ENCODE results near the gene EPHB2. TPM values are rescaled to one million over a fixed set of nuclear protein-coding genes. Genes with fewer than 3 reads are reported as not detected.

Gene EPHB2
- total and polyA plus RNA-seq, 2 of the 8 experiments (the other 6 are each of a cell fraction or from before 2014, with no cell fraction given), result 15.8 to 17.2 TPM

- no peak overlapping the region for H3K4ac ChIP-seq (replicated peaks; ENCODE audit: insufficient read length, low read depth, low read length)
- H2AK5ac ChIP-seq (ENCODE audit: low read depth, low read length), result no peak overlapping the region
- H3K36me3 ChIP-seq (ENCODE audit: control insufficient read depth in 2 of 4, insufficient read depth in 4 of 4, low read length in 3 of 4), result no peaks in the 10 kb centered on the region
- no peak overlapping the region for H3K4me2 ChIP-seq (ENCODE audit: insufficient read depth in 1 of 2, low read depth in 2 of 2, low read length in 2 of 2)
- H3K27me3 ChIP-seq (replicated peaks in 1 of 4; ENCODE audit: control insufficient read depth in 3 of 4, extremely low read depth in 1 of 4, insufficient read depth in 3 of 4, low read length in 3 of 4), result no peaks in the 10 kb centered on the region
- no peak overlapping the region for H2BK120ac ChIP-seq (replicated peaks; ENCODE audit: low read depth, low read length)
- no peak overlapping the region for H3K4me3 ChIP-seq (ENCODE audit: extremely low read depth in 1 of 4, insufficient read depth in 2 of 4, low read depth in 3 of 4, low read length in 4 of 4)
- ChIA-PET POLR2A (ENCODE audit: partially characterized antibody) (interaction anchor here (0.6 to 1.3 kb wide), 4 partner anchors 27 to 991 kb away, joined by 3 read pairs; no protein-coding TSS in a partner anchor), CTCF (ENCODE audit: partially characterized antibody) (interaction anchor here (0.5 to 8.6 kb wide), 9 partner anchors 12 to 806 kb away, joined by 3 to 132 read pairs (median 5); no protein-coding TSS in a partner anchor)
- no peak overlapping the region for H3K9ac ChIP-seq (replicated peaks in 1 of 4; ENCODE audit: extremely low read depth in 1 of 4, low read depth in 3 of 4, low read length in 3 of 4)
- H2BK5ac ChIP-seq (ENCODE audit: low read depth, low read length), result no peak overlapping the region
- H3K56ac ChIP-seq (replicated peaks; ENCODE audit: insufficient read length, low read depth, low read length), result no peak overlapping the region
- H3K79me2 ChIP-seq (ENCODE audit: control insufficient read depth in 1 of 2, insufficient read depth in 2 of 2, low read length in 2 of 2), result no peaks in the 10 kb centered on the region
- H3K27ac ChIP-seq (ENCODE audit: low read depth, low read length), result no peak overlapping the region
- H3K18ac ChIP-seq (ENCODE audit: extremely low read depth, low read length), result no peak overlapping the region
- no peaks in the 10 kb centered on the region for H3K79me1 ChIP-seq (ENCODE audit: low read depth, low read length)
- H4K5ac ChIP-seq (ENCODE audit: insufficient read length, low read depth, low read length), result no peak overlapping the region
- FAIRE-seq, result no peak
- no peak overlapping the region for H2BK15ac ChIP-seq (ENCODE audit: low read length)
- no peak overlapping the region for H3K14ac ChIP-seq (ENCODE audit: insufficient read length)
- no peaks in the 10 kb centered on the region for H3K23me2 ChIP-seq (ENCODE audit: low read depth, low read length)
- no peaks in the 10 kb centered on the region for H3K9me3 ChIP-seq (ENCODE audit: insufficient read depth in 2 of 2, low read depth in 1 of 2, low read length in 1 of 2)
- no peak for DNase-seq (ENCODE audit: low read depth in 1 of 2, low spot score in 2 of 2)
- H4K20me1 ChIP-seq (replicated peaks in 1 of 2; ENCODE audit: control insufficient read depth in 1 of 2, insufficient read depth in 2 of 2, low read length in 2 of 2), result no peaks in the 10 kb centered on the region
- H2BK12ac ChIP-seq (ENCODE audit: low read depth, low read length), result no peak overlapping the region
- WGBS, 2 experiments (ENCODE audit: extremely low coverage in 1 of 2, insufficient coverage in 1 of 2, insufficient read length in 1 of 2, insufficient replicate concordance in 2 of 2, low coverage in 1 of 2, low lambda C conversion rate in 2 of 2, missing lambda C conversion rate in 1 of 2), result 72% methylated on average over 5 of the region's 5 CpGs; no CpG with 5 or more reads in 1 of the 2 experiments
- H2AFZ ChIP-seq (ENCODE audit: low read length), result no peak overlapping the region
- no peak overlapping the region for H4K8ac ChIP-seq (ENCODE audit: extremely low read depth, insufficient read depth, low read length)
- no peak overlapping the region for H4K91ac ChIP-seq (replicated peaks; ENCODE audit: insufficient read length, low read length)
- no peak overlapping the region for H3K23ac ChIP-seq (ENCODE audit: insufficient read length)
- H2BK20ac ChIP-seq (ENCODE audit: low read length), result no peak overlapping the region
- H3K4me1 ChIP-seq (replicated peaks in 1 of 4; ENCODE audit: control insufficient read depth in 3 of 4, insufficient read depth in 4 of 4, low read length in 3 of 4), result peaks cover 3 to 10% (median 6%) of the 10 kb centered on the region in 4 experiments; a peak in 5 of 7 replicates
- TF ChIP-seq RBBP5 (IDR thresholded peaks at IDR 0.05; ENCODE audit: borderline replicate concordance, low read depth, low read length) (no peak), RNF2 (IDR thresholded peaks at IDR 0.05; ENCODE audit: borderline replicate concordance, low read depth, low read length, missing control alignments, poor library complexity, severe bottlenecking) (no peak), GTF2F1 (IDR thresholded peaks at IDR 0.05; ENCODE audit: borderline replicate concordance, low read depth, low read length) (no peak), CREB1 (IDR thresholded peaks at IDR 0.05) (no peak), SP1 (IDR thresholded peaks at IDR 0.05; ENCODE audit: low read depth, low read length) (no peak), SIN3A (conservative IDR thresholded peaks at IDR 0.05 in 1 of 2, IDR thresholded peaks at IDR 0.05 in 1 of 2; ENCODE audit: low read depth in 1 of 2, low read length in 2 of 2) (no peak), KDM5A (IDR thresholded peaks at IDR 0.05; ENCODE audit: low read length) (no peak), SRF (IDR thresholded peaks at IDR 0.05; ENCODE audit: low read depth, low read length) (no peak), JUND (IDR thresholded peaks at IDR 0.05; ENCODE audit: low read length) (no peak), CHD1 (IDR thresholded peaks at IDR 0.05; ENCODE audit: low read depth, low read length) (no peak), POLR2AphosphoS5 (IDR thresholded peaks at IDR 0.05; ENCODE audit: low read depth, low read length) (no peak), CBX8 (IDR thresholded peaks at IDR 0.05; ENCODE audit: borderline replicate concordance, low read depth, low read length) (no peak), HDAC2 (IDR thresholded peaks at IDR 0.05; ENCODE audit: borderline replicate concordance in 1 of 2, low read depth in 2 of 2, low read length in 2 of 2) (no peak), MAFK (IDR thresholded peaks at IDR 0.05; ENCODE audit: low read depth, low read length) (no peak), EGR1 (IDR thresholded peaks at IDR 0.05; ENCODE audit: borderline replicate concordance, low read depth, low read length) (no peak)
Observed at GRCh38 chr1:22849770-22850169, 139.1 kb downstream of the EPHB2 start.
